Lower lobe of right lung (tissue), 2 donors: ENCODE measurements around the gene TMEM238. TPM values are rescaled to one million over a fixed set of nuclear protein-coding genes. Genes with fewer than 3 reads are reported as not detected.

ENCODE experiments used
- ATAC-seq, 2 donors: fragments of 200-7000 bp; cut with Tn5 transposase; one replicate each; pipeline ENCODE4 v1.9.1; 2020 to 2022; ENCODE audit warnings: mild to moderate bottlenecking in 2 of 2, moderate library complexity in 2 of 2
- DNase-seq: peaks from one replicate; pipeline ENCODE4 v3.0.0-alpha.2; 2020
- H3K27ac ChIP-seq: fragments of 200-600 bp; one replicate; pipeline ENCODE4 v1.8.0; 2022
- H3K27me3 ChIP-seq: fragments of 200-600 bp; one replicate; pipeline ENCODE4 v1.8.0; 2022; ENCODE audit warnings: low read depth
- H3K36me3 ChIP-seq: fragments of 200-600 bp; one replicate; pipeline ENCODE4 v1.8.0; 2022; ENCODE audit warnings: mild to moderate bottlenecking
- H3K4me1 ChIP-seq: fragments of 200-600 bp; one replicate; pipeline ENCODE4 v1.8.0; 2022
- H3K4me3 ChIP-seq: fragments of 200-600 bp; one replicate; pipeline ENCODE4 v1.8.0; 2022; ENCODE audit warnings: mild to moderate bottlenecking
- H3K9me3 ChIP-seq: fragments of 200-600 bp; one replicate; pipeline ENCODE4 v1.8.0; 2022
- intact Hi-C: fragments of 100-400 bp; cut with DNase I; formaldehyde crosslinking; loops from one replicate; pipeline ENCODE4 v1.11.0; 2022
- total RNA-seq: library from RNA; stranded (reverse); fragmentation: NEBNext Ultra II Directional; extraction: Animal tissue kit (Norgen Biotek cat#: 25700); gene quantifications from one replicate; pipeline ENCODE4 v1.2.1, GENCODE V29; 2021
- TF ChIP-seq, protein P1 (sequence below): fragments of 200-600 bp; IDR thresholded peaks from one replicate; pipeline ENCODE4 v1.8.0; 2022; ENCODE audit warnings: antibody characterized with exemption, mild to moderate bottlenecking
- donor health status: DM: no; HTN: yes; CAD: no; lungs with severe emphysema.

The TMEM238 gene
- total RNA-seq, 1 donor from 2014 or later: 16.4 TPM

GRCh38 chr19:55345101-55345817 is 38.8 kb downstream of the TMEM238 start:
- Histone ChIP-seq H3K27ac (no peak overlapping the region), H3K27me3 (peaks cover 2% of the 10 kb centered on the region), H3K4me3 (no peak overlapping the region), H3K4me1 (peaks cover 15% of the 10 kb centered on the region), H3K36me3 (peaks cover 29% of the 10 kb centered on the region), H3K9me3 (no peaks in the 10 kb centered on the region)
- no peak for ATAC-seq
- intact Hi-C loops: no loop called here
- TF ChIP-seq, protein P1, sequence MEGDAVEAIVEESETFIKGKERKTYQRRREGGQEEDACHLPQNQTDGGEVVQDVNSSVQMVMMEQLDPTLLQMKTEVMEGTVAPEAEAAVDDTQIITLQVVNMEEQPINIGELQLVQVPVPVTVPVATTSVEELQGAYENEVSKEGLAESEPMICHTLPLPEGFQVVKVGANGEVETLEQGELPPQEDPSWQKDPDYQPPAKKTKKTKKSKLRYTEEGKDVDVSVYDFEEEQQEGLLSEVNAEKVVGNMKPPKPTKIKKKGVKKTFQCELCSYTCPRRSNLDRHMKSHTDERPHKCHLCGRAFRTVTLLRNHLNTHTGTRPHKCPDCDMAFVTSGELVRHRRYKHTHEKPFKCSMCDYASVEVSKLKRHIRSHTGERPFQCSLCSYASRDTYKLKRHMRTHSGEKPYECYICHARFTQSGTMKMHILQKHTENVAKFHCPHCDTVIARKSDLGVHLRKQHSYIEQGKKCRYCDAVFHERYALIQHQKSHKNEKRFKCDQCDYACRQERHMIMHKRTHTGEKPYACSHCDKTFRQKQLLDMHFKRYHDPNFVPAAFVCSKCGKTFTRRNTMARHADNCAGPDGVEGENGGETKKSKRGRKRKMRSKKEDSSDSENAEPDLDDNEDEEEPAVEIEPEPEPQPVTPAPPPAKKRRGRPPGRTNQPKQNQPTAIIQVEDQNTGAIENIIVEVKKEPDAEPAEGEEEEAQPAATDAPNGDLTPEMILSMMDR: no peak
- no peak for DNase-seq

DNA sequence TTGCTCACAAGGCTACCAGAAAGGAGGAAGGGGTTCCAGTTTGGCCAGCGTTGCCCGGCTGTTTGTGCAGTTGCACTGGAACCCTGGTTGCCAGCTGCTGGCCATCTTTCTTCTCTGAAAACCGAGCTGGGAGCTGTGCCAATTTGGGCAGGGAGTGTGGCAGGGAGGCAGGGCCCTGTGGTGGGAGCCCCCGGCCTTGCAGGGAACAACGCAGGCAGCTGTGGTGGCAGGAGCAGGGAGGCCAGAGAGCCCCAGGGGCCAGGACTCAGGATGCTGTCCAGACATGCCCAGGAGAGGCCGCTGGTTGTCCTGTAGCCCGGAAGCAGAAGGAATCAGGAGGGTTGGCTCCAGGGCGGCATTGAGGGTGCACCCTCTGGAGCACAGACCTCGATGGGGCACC is 39.6 kb downstream of the TMEM238 start:
- intact Hi-C loops: no loop called here
- DNase-seq (no peak), ATAC-seq (no peak)
- H3K4me3 ChIP-seq: no peak overlapping the region
- H3K9me3 ChIP-seq: no peaks in the 10 kb centered on the region
- peaks cover 29% of the 10 kb centered on the region for H3K36me3 ChIP-seq
- H3K27ac ChIP-seq: no peak overlapping the region
- H3K4me1 ChIP-seq: peaks cover 15% of the 10 kb centered on the region
- TF ChIP-seq, protein P1: no peak
- H3K27me3 ChIP-seq: no peaks in the 10 kb centered on the region

DNA sequence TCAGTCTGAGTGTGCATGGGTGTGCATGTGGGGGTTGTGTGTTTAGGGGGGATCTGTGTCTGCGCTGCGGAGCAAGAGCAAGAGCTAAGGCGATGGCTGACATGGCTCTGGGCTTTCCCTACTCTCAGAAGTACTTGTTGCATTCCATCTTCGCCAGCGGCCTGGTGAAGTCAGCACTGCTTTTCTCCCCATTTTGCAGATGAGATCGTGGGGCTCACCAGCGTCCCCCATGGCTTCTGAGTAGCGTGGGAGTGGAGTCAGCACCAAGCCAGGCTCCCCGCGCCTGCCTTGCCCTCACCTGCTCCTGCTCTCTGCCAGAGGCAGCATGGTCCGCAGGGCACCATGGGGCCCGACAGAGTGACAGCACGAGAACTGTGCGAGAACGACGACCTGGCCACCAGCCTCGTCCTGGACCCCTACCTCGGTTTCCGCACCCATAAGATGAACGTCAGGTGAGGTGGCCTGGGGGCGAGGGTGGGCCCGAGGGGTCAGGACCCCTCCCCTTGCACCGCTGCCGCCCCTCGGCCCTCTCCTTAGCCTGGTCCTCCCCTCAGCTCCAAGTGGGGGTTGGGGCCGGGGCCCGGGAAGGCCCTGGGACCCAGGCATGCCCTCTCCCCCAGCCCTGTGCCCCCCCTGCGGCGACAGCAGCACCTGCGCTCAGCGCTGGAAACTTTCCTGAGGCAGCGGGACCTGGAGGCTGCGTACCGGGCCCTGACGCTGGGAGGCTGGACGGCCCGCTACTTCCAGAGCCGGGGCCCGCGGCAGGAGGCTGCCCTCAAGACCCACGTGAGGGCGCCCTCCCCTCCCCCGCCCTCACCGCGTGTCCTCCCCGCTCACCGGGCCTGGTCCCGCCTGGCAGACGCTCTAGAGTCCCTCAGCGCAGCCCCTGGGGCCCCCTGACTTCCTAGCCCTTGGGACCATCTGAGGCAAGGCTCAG is 42.2 kb downstream of the TMEM238 start:
- DNase-seq (no peak), ATAC-seq (no peak)
- intact Hi-C loops: no loop called here
- peaks cover 15% of the 10 kb centered on the region for H3K4me1 ChIP-seq
- peaks cover 25% of the 10 kb centered on the region for H3K36me3 ChIP-seq
- no peak overlapping the region for H3K27ac ChIP-seq
- TF ChIP-seq, protein P1: no peak
- H3K9me3 ChIP-seq: no peaks in the 10 kb centered on the region
- H3K4me3 ChIP-seq: peak overlapping the region; percentile 64
- no peaks in the 10 kb centered on the region for H3K27me3 ChIP-seq

DNA sequence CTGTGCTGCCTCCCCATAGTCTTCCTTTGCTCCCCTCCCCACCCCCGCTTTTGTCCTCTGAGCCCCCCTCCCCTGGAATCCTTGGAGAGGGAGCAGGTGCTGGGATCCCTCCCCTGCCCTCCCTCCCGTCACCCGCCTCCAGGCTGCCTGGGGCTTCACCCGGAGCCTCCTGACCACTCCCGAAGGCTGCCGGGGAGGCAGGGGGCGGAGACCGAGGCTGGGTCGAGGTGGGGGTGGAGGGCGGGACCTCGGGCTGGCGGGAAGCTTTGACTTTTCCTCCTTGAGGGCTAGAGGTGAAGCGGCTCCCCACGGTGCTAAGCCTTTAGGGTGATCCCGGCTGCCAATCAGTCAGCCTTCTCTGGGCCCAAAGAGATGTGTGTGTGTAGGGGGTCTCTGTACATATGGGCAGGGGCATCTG is 42.9 kb downstream of the TMEM238 start:
- intact Hi-C loops: no loop called here
- TF ChIP-seq, protein P1: no peak
- ATAC-seq: peak; percentile 10 to 15
- H3K4me3 ChIP-seq: peak overlapping the region; percentile 64
- H3K4me1 ChIP-seq: peaks cover 15% of the 10 kb centered on the region
- peak; percentile 88 for DNase-seq
- peaks cover 18% of the 10 kb centered on the region for H3K36me3 ChIP-seq
- H3K27ac ChIP-seq: no peak overlapping the region
- H3K27me3 ChIP-seq: no peaks in the 10 kb centered on the region
- no peaks in the 10 kb centered on the region for H3K9me3 ChIP-seq

- TF ChIP-seq, protein P1: no peak
- Histone ChIP-seq H3K27me3 (no peaks in the 10 kb centered on the region), H3K27ac (no peak overlapping the region)
These were observed 43.3 kb downstream of the TMEM238 start for GRCh38 chr19:55340784-55341147.

More at GRCh38 chr19:55340784-55341147, 43.3 kb downstream of the TMEM238 start:
- Histone ChIP-seq H3K4me1 (peaks cover 15% of the 10 kb centered on the region), H3K36me3 (peaks cover 18% of the 10 kb centered on the region), H3K4me3 (peak overlapping the region; percentile 64), H3K9me3 (no peaks in the 10 kb centered on the region)
- DNase-seq: no peak
- ATAC-seq: no peak
- intact Hi-C loops: no loop called here
